Activated CD8-positive, alpha-beta memory T cell treated with anti-CD3 and anti-CD28 coated beads for 4 hours (primary cell): ENCODE results near the gene CSNK1D.
A peak's percentile ranks its signal among the peaks of the same experiment; 100 is the strongest.
"Not testable (repeated sequence)": the region's sequence is repeated elsewhere in the genome, so short reads cannot be mapped to it uniquely, and the experiment has no call there.

Experiments
- DNase-seq, 2 donors: peaks; one replicate each; pipeline ENCODE4 v3.0.0-alpha.2; 2020; ENCODE audit warnings: low read depth in 2 of 2

CSNK1D gene

GRCh38 chr17:82274134-82275020 is 877 bp upstream of the CSNK1D start:
- DNase-seq, result no peak

DNA sequence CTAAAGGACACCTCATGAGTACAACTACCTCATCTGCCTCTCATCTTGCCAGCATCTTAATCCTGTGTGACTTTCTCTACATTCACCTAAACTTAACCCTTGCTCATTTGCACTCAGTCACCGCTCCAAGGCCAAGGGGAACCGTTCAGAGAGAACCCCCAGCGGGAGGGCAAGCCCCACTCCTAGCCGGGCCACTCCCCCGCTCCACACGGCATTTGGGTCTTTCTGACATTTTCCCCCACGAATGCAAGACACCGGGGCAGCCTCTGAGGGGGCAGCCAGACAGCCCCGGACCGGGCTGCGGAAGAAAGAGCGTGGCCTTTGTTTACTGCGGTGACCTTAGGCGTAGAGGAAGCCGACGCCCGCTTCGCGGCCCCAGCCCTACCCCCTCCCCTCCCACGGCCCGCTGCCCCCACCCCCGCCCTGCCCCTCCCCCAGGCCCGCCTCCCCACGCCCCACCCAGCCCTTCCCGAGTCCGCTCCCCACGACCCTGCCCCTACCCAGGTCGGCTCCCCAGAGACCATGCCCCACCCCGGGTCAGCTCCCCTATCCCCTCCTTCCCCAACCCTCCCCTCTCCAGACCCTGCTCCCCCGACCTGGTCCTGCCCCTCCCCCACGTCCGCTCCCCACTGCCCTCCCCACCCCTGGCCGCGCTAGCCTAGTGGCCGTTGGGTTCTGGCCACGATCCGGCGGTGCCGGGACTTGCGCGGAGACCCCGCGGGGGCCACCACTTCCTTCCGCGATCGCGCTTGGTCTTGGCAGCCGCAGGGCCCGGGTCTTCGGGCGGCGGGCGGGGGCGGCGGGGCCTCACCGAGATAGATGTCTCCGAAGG is 789 bp downstream of the CSNK1D start:
- DNase-seq, result no peak

GRCh38 chr17:82271401-82271800 is 2.1 kb downstream of the CSNK1D start:
- DNase-seq, result no peak

- no peak for DNase-seq
These were observed 2.8 kb downstream of the CSNK1D start for GRCh38 chr17:82270651-82271050.

DNA sequence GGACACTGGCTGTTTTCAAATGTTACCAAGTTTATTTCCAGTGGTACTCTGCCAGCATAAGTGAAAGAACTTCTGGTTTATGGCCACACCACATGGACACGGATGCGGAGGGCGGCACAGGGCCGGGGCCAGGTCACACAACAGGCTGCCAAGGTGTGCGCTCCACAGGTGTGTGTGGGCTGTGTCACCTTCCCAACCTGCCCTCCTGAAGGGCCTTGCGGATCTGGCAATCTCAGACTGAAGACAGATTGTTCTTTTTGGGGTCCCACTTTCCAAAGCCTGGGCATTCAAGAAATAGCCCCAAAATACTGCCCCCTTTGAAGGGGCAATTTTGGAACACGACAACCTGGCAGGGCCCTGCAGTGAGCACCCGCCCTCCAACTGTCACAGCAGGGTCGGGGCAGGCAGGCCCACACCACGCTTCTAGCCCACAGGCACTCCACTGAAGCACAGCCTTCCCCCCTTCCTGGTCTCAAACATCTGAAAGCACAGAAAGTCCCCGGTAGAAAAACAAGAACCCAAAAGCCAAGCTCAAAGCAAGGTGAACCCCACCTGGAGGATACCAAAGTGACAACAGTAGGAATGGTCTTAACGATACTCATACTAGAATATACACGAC is 3.5 kb downstream of the CSNK1D start:
- DNase-seq, result no peak

GRCh38 chr17:82269138-82269881 is 4.2 kb downstream of the CSNK1D start:
- no peak for DNase-seq

DNA sequence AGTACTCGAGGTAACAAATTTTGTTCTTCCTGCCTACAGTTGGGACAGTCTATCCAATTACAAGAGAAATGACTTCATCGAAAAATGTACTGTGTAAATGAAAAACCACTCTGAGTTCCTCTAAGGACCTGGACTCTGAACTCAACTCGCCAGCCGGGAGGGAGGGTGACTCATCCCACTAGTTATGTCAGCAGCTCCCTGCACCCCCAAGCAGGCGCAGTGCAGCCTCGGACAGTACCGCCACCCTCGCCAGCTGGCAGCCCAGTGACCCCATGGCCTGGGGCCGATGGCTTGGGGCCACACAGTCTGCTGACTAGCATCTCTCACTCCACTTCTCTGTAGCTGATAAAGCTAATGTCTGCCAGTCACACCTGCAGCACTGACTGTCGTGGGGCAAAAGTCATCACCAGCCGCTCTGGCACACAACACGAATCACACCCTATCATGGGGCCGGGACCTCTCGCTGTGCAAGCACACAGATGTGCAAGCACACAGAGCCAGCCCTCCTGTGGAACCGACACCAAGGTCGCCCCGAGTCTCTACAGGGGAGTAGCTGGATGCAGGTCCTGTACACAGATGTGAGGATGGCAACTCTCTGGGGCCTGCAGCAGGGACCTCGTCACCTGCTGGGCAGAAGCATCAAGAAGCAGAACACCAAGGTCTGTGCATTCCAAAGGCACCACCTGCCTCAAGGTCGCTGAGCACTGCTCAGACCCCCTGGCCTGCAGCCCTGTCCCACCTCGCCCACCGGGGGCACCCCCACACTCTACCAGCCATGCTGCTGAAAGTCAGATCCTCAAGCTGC is 5.7 kb downstream of the CSNK1D start:
- DNase-seq, result peak in 1 of 2 donors; percentile 19

DNA sequence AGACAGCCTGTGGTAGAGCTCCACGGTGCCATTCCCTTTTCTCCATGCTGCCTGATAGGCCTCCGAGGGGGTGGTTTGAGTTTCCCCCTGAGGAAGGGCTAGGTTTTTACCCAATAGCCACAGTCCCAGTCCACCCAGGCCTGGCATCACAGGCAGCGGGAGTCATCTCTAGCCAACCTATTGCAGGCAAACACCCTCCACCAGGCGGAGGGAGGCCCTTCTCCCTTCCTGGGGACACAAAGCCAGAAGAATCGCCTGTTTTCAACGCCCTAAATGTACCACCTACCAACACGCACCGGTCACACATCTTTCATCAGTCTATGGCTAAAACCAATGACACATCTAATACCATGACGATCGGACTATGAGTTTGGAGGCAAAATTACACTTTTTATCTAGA is 7.4 kb downstream of the CSNK1D start:
- DNase-seq, result no peak

DNA sequence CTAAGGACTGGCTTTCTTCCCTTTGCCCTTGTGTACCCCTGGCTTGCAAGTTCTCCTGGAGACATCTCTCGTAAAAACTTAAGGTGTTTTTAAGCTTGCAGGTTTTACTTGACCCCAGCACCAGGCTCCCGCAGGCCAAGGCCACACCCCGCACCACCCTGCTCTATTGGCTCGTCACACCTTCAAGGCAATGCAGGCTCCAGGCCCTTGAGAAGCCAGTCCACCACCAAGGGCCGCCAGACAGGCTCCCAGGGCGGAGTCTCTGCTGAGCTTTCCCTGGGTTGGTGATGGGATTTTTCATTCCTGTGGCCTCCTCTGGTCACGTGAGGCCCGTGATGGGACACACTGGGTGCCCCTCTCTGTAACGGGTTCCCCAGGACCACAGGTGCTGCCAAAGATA is 9.9 kb downstream of the CSNK1D start:
- DNase-seq, result no peak

- DNase-seq, result no peak
These were observed 11.2 kb downstream of the CSNK1D start for GRCh38 chr17:82262344-82262743.

DNA sequence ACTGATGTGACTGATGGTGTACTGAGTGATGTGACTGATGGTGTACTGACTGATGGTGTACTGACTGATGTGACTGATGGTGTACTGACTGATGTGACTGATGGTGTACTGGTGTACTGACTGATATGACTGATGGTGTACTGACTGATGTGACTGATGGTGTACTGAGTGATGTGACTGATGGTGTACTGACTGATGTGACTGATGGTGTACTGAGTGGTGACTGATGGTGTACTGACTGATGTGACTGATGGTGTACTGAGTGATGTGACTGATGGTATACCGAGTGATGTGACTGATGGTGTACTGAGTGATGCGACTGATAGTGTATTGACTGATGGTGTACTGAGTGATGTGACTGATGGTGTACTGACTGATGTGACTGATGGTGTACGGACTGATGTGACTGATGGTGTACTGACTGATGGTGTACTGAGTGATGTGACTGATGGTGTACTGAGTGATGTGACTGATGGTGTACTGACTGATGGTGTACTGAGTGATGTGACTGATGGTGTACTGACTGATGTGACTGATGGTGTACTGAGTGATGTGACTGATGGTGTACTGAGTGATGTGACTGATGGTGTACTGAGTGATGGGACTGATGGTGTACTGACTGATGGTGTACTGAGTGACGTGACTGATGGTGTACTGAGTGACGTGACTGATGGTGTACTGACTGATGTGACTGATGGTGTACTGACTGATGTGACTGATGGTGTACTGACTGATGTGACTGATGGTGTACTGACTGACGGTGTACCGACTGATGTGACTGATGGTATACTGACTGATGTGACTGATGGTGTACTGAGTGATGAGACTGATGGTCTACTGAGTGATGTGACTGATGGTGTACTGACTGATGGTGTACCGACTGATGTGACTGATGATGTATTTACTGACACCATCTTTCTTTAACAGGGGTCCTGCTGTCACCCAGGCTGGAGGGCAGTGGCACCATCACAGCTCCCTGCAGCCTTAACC is 13.2 kb downstream of the CSNK1D start:
- not testable (repeated sequence) for DNase-seq

DNA sequence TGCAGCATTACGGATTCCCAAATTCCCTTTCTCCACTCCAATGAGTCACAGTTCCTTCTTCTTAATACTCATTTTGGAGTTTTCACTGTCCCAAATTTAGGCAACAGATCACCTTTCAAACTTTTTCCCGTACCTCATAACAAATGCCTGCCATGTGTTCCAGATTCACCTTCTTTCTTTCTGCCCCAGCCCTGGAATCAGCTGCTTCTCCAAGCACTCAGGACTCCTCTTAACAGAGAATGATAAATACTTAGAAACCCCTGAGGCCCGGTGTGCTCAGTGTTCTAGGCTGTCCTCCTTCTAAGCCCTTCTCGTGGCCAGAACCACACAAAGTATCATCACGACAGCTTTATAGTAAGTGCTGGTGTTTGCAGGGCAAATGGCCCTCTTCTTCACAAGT is 14.9 kb downstream of the CSNK1D start:
- no peak for DNase-seq

- peak; percentile 41 to 62 for DNase-seq
These were observed 16.0 kb downstream of the CSNK1D start for GRCh38 chr17:82257473-82257872.

DNA sequence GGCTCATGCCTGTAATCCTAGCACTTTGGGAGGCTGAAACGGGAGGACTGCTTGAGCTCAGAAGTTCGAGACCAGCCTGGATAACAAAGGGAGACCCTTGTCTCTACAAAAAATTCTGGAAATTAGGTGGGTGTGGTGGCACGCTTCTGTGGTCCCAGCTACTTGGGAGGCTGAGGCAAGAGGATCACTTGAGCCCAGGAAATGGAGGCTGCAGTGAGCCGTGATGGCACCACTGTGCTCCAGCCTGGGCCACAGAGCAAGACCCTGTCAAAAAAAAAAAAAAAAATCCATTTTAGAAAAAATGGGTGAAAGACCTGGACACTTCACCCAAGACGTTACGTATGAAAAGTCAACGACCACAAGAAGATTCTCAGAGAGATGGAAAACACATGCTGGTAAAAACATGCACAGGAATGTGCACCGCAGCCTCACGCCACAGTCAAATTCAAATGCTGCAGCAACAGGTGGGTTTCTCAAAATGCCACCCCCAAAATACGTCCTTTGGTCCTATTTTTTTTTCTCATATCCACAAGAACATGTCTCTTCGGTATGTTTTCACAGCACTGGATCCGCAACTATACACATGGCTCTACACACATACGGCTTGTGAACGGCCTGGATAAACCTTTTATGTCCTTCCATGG is 17.1 kb downstream of the CSNK1D start:
- DNase-seq, result no peak

- no peak for DNase-seq
These were observed 18.0 kb downstream of the CSNK1D start for GRCh38 chr17:82255402-82255972.

- not testable (repeated sequence) for DNase-seq
These were observed 18.8 kb downstream of the CSNK1D start for GRCh38 chr17:82254746-82255145.

GRCh38 chr17:82254096-82254495 is 19.4 kb downstream of the CSNK1D start:
- not testable (repeated sequence) for DNase-seq

DNA sequence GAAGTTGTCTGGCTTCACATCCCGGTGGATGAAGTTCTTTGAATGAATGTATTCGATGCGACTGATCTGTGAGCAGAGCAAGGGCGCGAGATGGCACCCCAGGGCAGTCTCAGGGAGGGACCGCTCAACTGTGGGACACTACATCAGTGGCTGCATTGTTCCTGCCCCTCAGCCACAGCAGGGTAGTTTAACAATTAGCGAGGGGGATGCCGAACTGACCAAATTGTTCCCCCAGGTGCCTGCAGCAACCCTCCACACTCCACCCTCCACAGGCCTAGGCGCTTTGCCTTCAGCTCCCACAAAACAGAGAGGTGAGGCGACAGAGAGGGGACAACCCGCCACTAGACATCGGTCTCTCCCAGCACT is 20.3 kb downstream of the CSNK1D start:
- DNase-seq, result no peak
